Stimulated activated CD4-positive, alpha-beta T cell treated with anti-CD3 and anti-CD28 coated beads, Interleukin-4, amount 100 ng/mL, for 1 hour (primary cell): ENCODE data around the gene ADORA1.

Experiments
- DNase-seq: peaks from one replicate; pipeline ENCODE4 v3.0.0-alpha.2; 2020

Gene ADORA1

DNA sequence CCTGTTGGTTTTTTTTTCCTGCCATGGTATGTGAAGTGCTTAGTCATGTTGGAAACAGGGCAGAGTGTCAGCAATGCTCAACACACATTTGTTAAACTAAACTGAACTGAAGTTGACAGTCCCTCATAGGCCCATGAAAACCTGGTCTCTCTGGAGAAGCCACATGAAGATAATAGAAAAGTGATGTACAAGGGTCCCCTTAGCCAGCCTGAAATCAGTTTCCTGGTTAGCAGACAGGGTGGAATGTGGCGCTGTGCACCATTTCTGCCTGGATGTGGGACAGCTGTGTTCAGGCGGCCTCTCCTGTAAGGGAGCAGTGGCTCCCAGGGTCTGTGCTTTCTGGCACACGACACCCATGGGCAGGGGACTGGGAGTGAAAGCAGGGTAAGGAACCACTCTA is 68.8 kb downstream of the ADORA1 start:
- DNase-seq, result no peak

DNA sequence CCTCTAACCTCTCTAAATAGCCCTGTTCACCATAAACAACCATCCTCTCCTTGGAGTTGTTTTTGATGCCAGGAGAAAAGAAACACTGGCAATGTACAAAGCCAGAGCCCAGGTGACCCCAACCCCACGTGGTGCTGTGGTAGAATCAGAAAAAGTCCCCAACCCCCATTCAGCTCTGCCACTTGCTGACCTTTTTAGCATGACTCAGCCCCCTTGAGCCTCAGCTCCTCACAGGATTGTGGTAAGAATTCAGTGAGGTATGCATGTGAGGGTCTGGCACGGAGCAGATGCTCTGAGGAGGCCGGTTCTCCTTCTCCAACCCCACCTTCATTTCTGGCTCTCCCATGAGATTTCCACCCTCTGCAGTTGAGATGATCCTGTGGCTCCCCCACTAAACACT is 70.1 kb downstream of the ADORA1 start:
- DNase-seq, result no peak

DNA sequence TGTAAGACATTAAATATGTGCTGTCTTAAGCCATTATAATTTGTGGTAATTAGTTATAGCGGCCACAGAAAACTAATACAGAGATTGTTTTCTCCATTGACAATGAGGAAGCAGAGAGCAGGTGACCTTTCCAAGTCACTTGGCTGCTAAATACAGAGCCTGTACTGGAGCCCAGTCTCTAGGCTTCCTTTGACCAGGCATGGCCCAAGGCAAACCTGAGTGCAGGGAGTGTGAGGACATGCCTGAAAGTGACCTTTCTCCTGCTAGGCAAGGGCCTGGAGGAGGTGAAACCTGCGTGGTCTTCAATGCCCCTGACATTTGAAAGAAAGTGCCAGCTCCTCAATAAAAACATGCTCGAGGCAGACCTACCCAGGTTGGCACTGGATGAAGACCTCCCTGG is 71.5 kb downstream of the ADORA1 start:
- no peak for DNase-seq

DNA sequence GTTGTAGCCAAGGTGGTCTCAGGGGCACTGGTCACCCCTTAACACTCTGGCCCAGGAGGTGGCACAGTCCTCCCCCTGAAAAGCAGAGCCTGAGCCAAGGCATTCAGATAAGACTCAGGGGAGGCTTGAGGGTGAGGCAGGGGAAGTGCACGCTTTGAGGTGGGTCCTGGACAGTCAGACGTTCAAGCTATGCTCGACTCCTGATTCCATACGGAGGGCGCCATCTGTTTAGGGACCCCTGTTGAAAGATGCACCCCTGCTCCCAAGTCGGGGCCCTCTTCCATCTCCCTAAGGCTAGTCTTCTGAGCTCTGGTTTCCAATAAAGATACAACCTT is 71.9 kb downstream of the ADORA1 start:
- DNase-seq, result no peak

DNA sequence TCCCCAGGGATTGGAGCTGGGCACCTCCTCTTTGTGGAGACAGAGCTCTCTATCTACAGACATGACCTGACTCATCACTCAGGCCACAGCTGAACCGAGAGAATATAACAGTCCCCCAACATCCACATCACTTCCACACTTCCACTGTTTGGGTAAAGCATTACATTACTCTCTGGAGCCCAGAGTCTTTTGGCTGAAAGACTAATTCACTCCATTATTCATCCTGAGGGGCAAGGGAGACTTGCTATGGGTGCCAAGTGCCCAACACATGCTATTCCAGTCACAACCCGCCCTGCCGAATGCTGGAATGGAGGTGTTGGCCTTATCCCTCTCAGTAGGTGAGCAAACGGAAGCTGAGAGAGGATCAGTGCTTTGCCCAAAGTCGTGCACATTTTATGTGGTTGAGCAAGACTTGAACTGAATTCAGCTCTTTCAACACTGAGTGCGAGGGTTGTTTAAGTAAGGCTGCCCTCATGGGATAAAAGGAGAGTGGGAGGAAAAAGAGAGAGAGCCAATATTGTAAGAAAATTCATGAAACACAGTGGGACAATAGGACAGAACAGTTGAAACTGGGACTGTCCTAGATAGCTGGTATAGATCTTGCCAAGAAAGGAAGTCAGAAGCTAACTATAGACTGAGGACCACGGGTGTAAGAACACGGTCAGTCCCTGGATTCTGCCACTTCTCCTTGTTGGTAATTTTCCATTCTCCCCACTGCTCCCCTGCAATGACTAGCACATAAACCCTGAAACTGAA is 72.5 kb downstream of the ADORA1 start:
- no peak for DNase-seq

DNA sequence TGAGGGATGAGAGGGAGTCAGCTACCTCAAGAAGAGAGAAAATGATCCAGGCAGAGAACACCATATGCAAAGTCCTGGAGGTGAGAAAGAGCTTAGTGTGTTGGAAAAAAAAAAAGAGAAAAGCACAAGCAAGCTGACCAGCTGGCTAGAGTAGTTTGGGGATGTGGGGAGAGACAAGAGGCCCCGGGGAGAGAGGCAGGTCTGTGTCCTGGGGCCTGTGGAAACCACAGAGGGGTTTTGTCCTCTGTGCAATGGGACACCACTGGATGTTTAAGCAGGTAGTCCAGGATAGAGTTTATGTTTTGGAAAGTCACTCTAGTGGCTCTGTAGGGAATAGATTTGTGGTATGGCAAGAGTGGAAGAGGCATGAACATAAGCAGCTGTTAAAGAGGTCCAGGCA is 73.4 kb downstream of the ADORA1 start:
- DNase-seq, result no peak

DNA sequence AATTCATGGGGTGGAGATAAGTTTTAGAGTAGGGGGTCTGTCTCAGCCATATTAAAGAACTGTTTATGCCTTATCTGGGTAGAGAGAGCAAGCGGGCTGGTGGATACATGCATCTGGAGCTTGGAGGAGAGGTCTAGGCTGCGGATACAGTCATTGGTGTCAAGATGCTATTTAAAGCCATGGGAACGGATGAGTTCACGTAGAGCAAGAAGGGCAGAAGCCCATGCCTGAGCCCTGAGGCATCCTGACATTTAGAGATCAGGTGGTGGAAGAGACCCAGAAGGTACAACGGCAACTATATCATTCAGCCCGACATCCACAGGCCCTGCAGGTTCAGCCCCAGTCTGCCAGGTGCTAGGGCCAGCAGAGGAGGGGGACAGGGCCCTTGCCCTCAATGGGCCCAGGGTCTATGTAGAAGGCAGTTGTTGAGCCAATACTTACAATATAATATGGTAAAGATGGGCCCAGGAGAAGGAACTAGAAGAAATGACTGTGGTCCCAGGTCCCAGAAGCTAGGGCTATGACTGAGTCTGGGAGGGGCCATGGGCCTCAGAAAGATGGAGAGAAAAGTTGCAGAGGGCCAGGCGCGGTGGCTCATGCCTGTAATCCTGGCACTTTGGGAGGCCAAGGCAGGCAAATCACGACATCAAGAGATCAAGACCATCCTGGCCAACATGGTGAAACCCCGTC is 74.1 kb downstream of the ADORA1 start:
- no peak for DNase-seq

DNA sequence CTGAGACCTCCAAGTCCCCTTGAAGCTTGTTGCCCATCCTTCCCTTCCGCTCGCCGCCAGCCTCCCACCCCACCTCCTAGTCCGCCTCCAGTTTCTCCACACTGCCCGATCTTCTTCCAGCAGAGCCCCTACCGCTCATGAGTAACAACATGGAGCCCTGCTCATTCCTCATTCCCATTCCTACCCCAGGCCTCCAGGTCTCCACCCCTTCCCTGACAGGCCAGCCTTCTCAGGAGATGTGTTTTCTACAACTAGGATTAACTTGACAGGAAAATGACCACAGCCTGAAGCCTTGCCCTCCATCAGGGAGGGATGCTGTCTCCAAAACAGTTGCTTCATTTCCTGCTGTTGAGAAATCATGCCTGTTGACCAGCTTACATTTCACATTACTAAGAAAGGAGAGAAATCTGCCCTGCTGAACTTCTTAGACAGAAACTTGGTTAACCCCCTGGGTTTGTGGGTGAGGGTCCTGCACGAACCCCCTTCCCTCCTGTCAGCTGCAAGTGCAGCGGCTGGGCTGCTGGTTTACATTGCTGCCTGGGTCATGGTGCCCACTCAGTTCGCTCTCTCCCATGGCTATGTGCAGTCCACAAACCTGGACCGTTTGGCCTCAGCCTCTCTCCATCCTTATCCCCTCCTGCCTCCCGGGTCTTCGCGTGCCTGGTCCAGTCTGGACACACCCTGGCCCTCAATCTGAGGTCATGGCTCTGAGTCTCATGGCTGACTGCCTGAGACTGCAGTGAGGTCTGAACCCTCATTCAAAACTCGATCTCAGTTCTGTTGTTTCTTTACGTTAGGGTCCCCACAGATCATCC is 75.1 kb downstream of the ADORA1 start:
- no peak for DNase-seq

DNA sequence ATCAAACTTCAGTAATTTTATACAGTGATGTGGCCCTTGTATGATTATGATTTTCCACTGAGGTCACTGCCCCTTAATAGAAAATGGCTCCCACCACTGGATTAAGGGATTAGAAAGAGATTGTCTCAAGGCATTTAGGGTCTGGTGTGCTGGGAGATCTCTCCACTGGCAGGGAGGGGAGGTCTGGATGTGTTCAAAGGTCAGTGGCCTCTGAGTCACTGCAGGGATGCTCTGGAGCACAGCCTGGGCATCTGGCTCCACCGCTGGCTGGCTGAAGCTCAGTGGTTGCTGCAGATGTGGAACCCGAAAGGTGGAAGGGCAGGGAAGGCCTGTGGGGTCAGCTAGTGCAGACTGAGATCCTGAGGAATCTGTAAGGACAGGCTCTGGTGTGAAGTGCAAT is 77.2 kb downstream of the ADORA1 start:
- DNase-seq, result no peak

DNA sequence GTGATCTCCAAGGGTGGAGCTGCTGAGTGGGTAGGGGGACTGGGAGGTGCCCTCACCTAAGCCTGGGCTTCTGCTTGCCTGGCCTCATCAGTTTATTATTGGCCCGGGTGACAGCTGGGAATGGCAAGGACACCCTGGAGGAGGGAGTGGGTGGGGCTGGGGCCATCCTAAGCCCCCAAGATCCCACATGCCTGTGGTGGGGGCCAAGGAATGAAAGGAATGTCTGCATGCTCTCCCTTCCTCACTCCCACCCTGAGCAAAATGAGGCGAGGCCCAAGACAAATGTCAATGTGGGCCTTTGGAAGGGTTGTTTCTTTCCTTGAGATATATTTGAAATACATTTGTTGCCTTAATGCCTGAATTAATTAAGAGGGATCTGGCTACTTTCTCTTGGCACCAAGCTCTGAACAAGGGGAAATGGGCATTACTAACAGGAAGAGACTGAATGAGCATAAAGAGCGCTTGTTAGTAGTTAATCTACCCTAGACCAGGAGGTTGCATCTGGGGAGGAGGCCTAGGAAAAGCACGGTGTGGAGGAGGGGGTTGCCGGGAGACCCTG is 78.7 kb downstream of the ADORA1 start:
- no peak for DNase-seq

DNA sequence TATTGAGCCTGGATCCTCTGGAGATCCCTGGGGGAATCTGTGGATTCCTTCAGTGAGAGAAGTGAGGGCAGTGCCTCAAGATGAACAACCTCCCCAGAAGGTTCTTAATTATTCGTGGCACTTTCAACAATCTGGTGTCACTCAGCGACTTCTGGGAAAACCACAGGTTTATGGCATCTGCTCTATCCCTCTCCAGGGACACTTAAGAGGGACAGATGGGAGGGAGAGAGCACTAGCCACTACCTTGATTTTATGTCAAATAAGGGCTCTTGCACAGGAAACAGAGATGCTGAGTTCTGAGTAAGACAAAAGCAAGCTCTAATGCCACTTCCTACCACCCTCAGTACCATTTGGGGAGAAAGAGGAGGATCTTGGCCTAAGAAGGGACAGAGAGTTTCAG is 80.2 kb downstream of the ADORA1 start:
- DNase-seq, result no peak

DNA sequence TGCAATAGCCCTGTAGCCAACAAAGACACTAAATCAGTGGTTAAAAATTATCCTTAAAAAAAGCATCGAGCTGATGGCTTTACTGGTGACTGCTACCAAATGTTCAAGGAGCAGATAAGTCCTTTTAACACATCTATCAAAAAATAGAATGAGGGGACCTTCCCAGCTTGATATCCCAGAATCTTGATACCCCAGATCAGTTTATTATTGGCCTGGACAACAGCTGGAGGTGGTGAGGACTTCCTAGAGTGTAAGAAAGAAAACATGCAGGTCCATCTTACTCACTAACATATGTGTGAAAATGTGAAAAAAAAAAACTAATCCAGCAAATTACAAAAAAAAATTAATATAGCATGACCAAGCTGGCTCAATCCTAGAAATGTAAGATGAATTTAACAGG is 80.7 kb downstream of the ADORA1 start:
- DNase-seq, result no peak

DNA sequence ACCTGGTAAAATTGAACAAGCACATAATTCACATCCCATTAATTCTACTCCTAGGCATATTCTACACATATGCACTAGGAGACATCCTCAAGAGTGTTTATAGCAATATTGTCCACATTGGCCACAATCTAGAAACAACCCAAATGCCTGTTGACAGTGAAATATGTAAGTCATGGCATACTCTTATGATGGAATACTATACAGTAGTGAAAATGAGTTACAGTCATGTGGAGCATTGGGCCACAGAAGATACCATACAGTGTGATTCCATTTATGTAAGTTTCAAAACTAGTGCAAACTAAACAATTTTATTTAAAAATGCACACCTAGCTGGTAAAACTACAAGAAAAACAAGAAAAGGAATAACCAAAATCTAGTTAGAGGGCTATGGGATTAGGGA is 82.8 kb downstream of the ADORA1 start:
- no peak for DNase-seq

DNA sequence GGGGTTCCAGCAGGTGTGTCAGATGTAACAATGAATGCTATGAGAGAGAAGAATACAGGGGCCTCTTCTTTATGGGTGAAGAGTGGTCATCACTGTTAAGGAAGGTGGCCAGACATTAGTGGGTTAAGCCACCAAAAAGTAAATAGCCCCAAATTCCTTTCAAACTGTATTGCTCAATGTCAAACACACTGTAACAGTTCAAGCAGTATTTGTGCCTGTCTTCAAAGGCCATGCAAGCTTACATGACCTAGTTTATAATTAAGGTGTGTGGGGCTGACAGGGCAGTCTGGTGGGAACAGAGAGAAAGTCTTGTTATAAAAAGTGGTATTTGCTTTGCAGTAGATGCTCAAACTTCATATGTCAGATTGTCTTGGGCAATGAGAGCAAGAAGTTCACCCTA is 83.5 kb downstream of the ADORA1 start:
- no peak for DNase-seq

DNA sequence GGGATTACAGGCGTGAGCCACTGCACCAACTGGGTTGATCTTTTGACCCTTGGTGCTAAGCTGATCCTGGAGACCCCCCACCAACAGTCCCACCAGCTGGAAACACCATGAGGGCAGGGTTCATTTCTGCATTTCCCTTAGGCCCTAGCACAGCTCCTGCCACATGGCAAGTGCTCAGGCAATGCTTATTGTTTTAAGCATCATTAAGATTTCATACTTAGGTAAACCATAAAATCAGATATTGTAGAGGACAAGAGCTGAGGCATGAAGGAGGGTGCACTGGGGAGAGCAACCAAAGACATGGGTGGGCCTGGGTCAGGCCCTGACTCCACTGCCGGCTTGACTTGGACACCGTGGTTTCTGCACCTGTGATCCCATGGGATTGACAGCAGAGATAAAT is 84.3 kb downstream of the ADORA1 start:
- DNase-seq, result no peak

DNA sequence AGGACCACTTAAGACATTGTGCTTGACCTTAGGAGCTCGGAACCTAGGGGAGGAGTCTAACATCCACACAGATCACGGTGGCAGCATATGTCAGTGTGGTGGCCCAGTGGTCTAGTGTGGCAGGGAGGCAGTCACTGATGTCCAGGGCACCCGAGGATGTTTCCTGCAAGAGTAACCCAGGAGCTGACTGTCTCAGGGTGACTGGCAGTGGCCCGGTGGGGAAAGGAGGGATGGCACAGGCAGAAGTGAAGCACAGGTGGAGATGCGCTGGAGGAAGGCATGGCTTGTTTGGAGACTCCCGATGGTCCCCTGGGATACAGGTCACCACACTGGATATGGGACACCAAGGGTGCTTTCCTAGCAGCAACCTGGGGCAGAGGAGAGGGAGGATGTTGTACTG is 85.6 kb downstream of the ADORA1 start:
- no peak for DNase-seq

DNA sequence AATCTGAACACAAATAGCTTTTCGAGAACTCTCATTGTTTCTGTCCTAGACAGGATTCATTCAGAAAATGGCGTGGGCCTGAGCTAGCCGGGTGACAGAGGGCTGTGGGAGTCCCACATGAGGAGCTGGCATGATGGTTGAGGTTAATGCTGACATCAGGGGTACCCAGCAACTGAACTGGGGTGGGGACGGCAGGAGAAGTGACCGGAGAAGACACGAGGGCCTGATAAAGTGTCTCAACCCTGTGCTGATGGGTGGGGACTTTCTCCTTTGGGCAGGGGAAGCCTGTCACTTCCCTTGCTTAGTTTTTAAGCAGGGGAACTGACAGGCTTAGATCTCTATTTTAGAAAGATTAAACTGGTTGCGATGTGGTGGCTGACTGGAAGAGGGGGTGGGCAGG is 87.3 kb downstream of the ADORA1 start:
- no peak for DNase-seq

DNA sequence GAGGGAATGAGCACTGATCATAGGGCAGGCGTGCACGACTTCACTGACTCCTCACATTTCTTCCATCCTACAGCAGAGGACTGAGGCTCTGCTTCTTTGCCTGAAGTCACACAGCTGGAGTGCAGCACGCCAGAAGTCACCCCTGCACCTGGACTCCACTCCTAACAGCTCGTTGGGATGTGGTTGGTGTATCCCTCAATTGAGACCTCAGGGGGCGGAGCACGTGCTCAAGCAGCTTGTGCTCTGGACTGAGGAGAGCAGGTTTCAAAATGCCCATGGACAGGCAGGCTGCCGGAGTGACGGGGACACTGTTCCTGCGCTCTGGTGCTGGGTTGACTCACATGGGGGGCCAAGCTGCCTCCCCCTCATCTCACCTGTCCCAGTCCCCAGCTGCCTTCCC is 88.0 kb downstream of the ADORA1 start:
- DNase-seq, result no peak

DNA sequence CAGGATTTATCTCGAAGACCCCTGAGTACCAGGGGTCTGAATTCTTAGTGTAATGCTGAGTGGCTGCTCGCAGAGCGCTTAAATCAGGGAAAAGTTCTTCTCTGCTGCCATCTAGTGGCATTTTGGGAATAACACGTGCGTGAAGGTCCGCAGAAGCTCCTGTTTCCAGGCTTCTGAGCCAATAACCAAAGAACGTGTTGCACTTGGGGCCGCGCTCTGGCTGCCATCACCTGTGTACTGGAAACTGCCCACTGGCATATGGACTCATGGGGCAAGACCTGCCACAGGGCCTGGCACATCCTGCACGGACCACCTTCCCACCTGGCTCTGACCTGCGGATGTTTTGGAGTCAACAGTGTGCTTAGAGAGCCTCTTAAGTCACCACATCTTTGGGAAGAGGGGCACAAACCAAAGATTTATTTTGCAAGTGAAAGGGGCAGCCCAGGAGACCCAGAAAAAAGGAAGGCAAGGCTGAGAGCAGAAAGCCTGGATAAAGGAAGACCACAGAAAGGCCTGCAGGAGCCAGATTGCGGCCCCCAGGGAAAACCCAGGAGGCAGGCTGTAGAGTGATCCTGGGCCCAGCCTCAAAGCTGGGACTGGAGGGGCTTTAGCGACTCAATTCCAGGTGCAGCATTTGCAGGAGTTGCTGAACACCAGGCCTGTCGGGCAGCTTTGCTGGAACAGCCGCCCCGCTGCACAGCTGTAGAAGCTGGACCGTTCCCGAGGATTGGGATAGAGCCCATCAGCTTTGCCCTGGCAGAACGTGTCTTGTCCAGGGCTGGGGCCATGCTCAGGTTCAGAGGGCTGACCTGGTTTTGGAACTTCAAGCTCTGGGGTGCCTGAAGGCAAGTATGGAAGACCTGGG is 89.0 kb downstream of the ADORA1 start:
- DNase-seq, result peak; percentile 30
